ENCODE results near the gene ATM. TPM values are rescaled to one million over a fixed set of nuclear protein-coding genes. Genes with fewer than 3 reads are reported as not detected.

The ATM gene
- total RNA-seq, 4 donors from 2014 or later, result 31.7 to 135 (median 88.5) TPM

- DNase-seq, result no peak
- in situ Hi-C loops (cut with MboI; ENCODE audit: low pct_ligation_motif_present in 1 of 4, low pct_unique_long_range_greater_than_20kb in 1 of 4, low sequenced_read_pairs in 3 of 4), result no loop called here
- Histone ChIP-seq H3K36me3 (peaks cover 0 to 24% (median 7%) of the 10 kb centered on the region in 4 donors), H3K9me3 (no peaks in the 10 kb centered on the region), H3K4me3 (no peak overlapping the region), H3K27me3 (no peaks in the 10 kb centered on the region), H3K4me1 (no peaks in the 10 kb centered on the region), H3K27ac (no peak overlapping the region)
- no peak for TF ChIP-seq POLR2A (IDR thresholded peaks at IDR 0.05)
- TF ChIP-seq POLR2AphosphoS5 (IDR thresholded peaks at IDR 0.05), result no peak
- no peak for TF ChIP-seq EP300 (IDR thresholded peaks at IDR 0.05; ENCODE audit: low read depth)
- TF ChIP-seq CTCF (IDR thresholded peaks at IDR 0.05), result no peak
- 90 to 95% methylated on average over 2 of the region's 2 CpGs for WGBS, 2 donors (ENCODE audit: low coverage in 1 of 2)
- intact Hi-C loops (cut with DNase I; ENCODE audit: low total_unique reads), result no loop called here
Measured at GRCh38 chr11:108338750-108339149, 115.9 kb downstream of the ATM start.

- no peak overlapping the region for H3K27ac ChIP-seq
- H3K36me3 ChIP-seq, result peaks cover 0 to 17% (median 5%) of the 10 kb centered on the region in 4 donors
- H3K9me3 ChIP-seq, result no peaks in the 10 kb centered on the region
- in situ Hi-C loops (cut with MboI; ENCODE audit: low pct_ligation_motif_present in 1 of 4, low pct_unique_long_range_greater_than_20kb in 1 of 4, low sequenced_read_pairs in 3 of 4), result no loop called here
- H3K4me1 ChIP-seq, result no peaks in the 10 kb centered on the region
- no peak for DNase-seq
- 94 to 100% methylated on average over 1 of the region's 1 CpG for WGBS, 2 donors (ENCODE audit: low coverage in 1 of 2)
- H3K27me3 ChIP-seq, result no peaks in the 10 kb centered on the region
- H3K4me3 ChIP-seq, result no peak overlapping the region
- TF ChIP-seq EP300 (IDR thresholded peaks at IDR 0.05; ENCODE audit: low read depth) (no peak), POLR2AphosphoS5 (IDR thresholded peaks at IDR 0.05) (no peak), CTCF (IDR thresholded peaks at IDR 0.05) (no peak), POLR2A (IDR thresholded peaks at IDR 0.05) (no peak)
- intact Hi-C loops (cut with DNase I; ENCODE audit: low total_unique reads), result loop anchor here (2.0 kb wide), 1 partner anchor 48 kb away; no protein-coding TSS in a partner anchor
Measured at GRCh38 chr11:108340973-108341372, 118.1 kb downstream of the ATM start.

GRCh38 chr11:108341654-108342053 lies 118.8 kb downstream of the ATM start:
- 82 to 93% methylated on average over 4 of the region's 4 CpGs for WGBS, 2 donors (ENCODE audit: low coverage in 1 of 2)

GRCh38 chr11:108343714-108344113 lies 120.8 kb downstream of the ATM start:
- Histone ChIP-seq H3K27me3 (no peaks in the 10 kb centered on the region), H3K27ac (no peak overlapping the region), H3K4me3 (no peak overlapping the region), H3K9me3 (no peaks in the 10 kb centered on the region), H3K36me3 (peaks cover 0 to 7% (median 2%) of the 10 kb centered on the region in 4 donors), H3K4me1 (no peaks in the 10 kb centered on the region)
- 96 to 99% methylated on average over 2 of the region's 2 CpGs for WGBS, 2 donors (ENCODE audit: low coverage in 1 of 2)
- TF ChIP-seq POLR2AphosphoS5 (IDR thresholded peaks at IDR 0.05) (no peak), POLR2A (IDR thresholded peaks at IDR 0.05) (no peak), CTCF (IDR thresholded peaks at IDR 0.05) (no peak), EP300 (IDR thresholded peaks at IDR 0.05; ENCODE audit: low read depth) (no peak)
- no peak for DNase-seq
- intact Hi-C loops (cut with DNase I; ENCODE audit: low total_unique reads) (loop anchor here (2.0 kb wide), 1 partner anchor 57 kb away; no protein-coding TSS in a partner anchor), in situ Hi-C loops (cut with MboI; ENCODE audit: low pct_ligation_motif_present in 1 of 4, low pct_unique_long_range_greater_than_20kb in 1 of 4, low sequenced_read_pairs in 3 of 4) (no loop called here)

More at GRCh38 chr11:108341654-108342053, 118.8 kb downstream of the ATM start:
- Histone ChIP-seq H3K27ac (no peak overlapping the region), H3K4me3 (no peak overlapping the region), H3K27me3 (no peaks in the 10 kb centered on the region), H3K9me3 (no peaks in the 10 kb centered on the region), H3K36me3 (peaks cover 0 to 11% (median 2%) of the 10 kb centered on the region in 4 donors), H3K4me1 (no peaks in the 10 kb centered on the region)
- TF ChIP-seq CTCF (IDR thresholded peaks at IDR 0.05), result no peak
- no peak for TF ChIP-seq POLR2A (IDR thresholded peaks at IDR 0.05)
- no peak for TF ChIP-seq EP300 (IDR thresholded peaks at IDR 0.05; ENCODE audit: low read depth)
- no peak for TF ChIP-seq POLR2AphosphoS5 (IDR thresholded peaks at IDR 0.05)
- in situ Hi-C loops (cut with MboI; ENCODE audit: low pct_ligation_motif_present in 1 of 4, low pct_unique_long_range_greater_than_20kb in 1 of 4, low sequenced_read_pairs in 3 of 4) (no loop called here), intact Hi-C loops (cut with DNase I; ENCODE audit: low total_unique reads) (loop anchor here (2.0 kb wide), 2 partner anchors 47 to 59 kb away; no protein-coding TSS in a partner anchor)
- DNase-seq, result no peak
